ENCODE data around the gene CADPS.

The CADPS gene

GRCh38 chr3:62607287-62608029 is 267.8 kb downstream of the CADPS start:
- no peak overlapping the region for H3K27ac Mint-ChIP-seq
- H3K9me3 Mint-ChIP-seq (ENCODE audit: low read depth) = no peaks in the 10 kb centered on the region
- no peak overlapping the region for H3K4me3 Mint-ChIP-seq
- H3K27me3 Mint-ChIP-seq = peaks cover 3% of the 10 kb centered on the region
- no peaks in the 10 kb centered on the region for H3K36me3 Mint-ChIP-seq
- H3K4me1 Mint-ChIP-seq (ENCODE audit: low read depth) = no peaks in the 10 kb centered on the region

- H3K4me1 Mint-ChIP-seq (ENCODE audit: low read depth) = no peaks in the 10 kb centered on the region
- H3K9me3 Mint-ChIP-seq (ENCODE audit: low read depth) = no peaks in the 10 kb centered on the region
- H3K4me3 Mint-ChIP-seq = no peak overlapping the region
- no peaks in the 10 kb centered on the region for H3K36me3 Mint-ChIP-seq
- H3K27ac Mint-ChIP-seq = no peak overlapping the region
- peaks cover 3% of the 10 kb centered on the region for H3K27me3 Mint-ChIP-seq
Observed at GRCh38 chr3:62605413-62606068, 269.7 kb downstream of the CADPS start.

- Mint-ChIP-seq H3K4me1 (ENCODE audit: low read depth) (no peaks in the 10 kb centered on the region), H3K4me3 (no peak overlapping the region), H3K27ac (no peak overlapping the region), H3K9me3 (ENCODE audit: low read depth) (no peaks in the 10 kb centered on the region), H3K27me3 (peaks cover 3% of the 10 kb centered on the region), H3K36me3 (no peaks in the 10 kb centered on the region)
Observed at GRCh38 chr3:62604751-62605351, 270.4 kb downstream of the CADPS start.

GRCh38 chr3:62604298-62604697 is 270.9 kb downstream of the CADPS start:
- H3K27ac Mint-ChIP-seq = no peak overlapping the region
- no peaks in the 10 kb centered on the region for H3K36me3 Mint-ChIP-seq
- peaks cover 3% of the 10 kb centered on the region for H3K27me3 Mint-ChIP-seq
- H3K4me1 Mint-ChIP-seq (ENCODE audit: low read depth) = no peaks in the 10 kb centered on the region
- no peaks in the 10 kb centered on the region for H3K9me3 Mint-ChIP-seq (ENCODE audit: low read depth)
- H3K4me3 Mint-ChIP-seq = no peak overlapping the region

GRCh38 chr3:62602987-62603386 is 272.2 kb downstream of the CADPS start:
- no peaks in the 10 kb centered on the region for H3K4me1 Mint-ChIP-seq (ENCODE audit: low read depth)
- no peak overlapping the region for H3K4me3 Mint-ChIP-seq
- H3K36me3 Mint-ChIP-seq = no peaks in the 10 kb centered on the region
- H3K27ac Mint-ChIP-seq = no peak overlapping the region
- H3K9me3 Mint-ChIP-seq (ENCODE audit: low read depth) = no peaks in the 10 kb centered on the region
- H3K27me3 Mint-ChIP-seq = peaks cover 3% of the 10 kb centered on the region

DNA sequence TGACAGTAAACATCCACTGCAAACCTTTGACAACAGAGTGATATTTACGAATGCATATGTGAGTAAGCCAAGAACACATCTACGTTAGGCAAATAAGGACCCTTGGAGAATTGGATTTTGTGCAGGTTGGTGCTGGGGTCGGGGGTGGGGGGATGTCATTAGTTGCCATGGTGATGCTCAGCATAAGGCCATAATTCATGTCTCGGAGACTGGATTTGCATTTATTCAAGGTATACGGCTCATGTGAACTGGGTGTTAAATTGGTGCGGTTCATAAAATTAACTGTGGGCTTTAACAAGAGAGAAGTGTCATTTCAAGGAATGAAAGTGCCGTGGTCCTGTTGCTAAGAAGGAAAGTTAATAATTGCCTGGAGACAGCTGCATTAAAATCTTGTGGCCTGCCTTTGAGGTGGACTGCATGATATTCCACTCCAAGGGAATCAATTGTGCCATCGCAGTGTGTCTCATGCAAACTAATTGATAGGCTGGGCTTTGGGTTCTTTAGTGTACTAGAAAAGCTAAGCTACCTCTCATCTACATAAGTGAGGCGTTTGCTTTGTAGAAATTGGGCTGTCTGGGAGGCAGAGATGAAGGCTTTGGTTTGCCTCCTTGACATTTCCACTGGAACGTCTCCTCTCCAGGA is 273.0 kb downstream of the CADPS start:
- no peaks in the 10 kb centered on the region for H3K4me1 Mint-ChIP-seq (ENCODE audit: low read depth)
- H3K27ac Mint-ChIP-seq = no peak overlapping the region
- H3K9me3 Mint-ChIP-seq (ENCODE audit: low read depth) = no peaks in the 10 kb centered on the region
- no peak overlapping the region for H3K4me3 Mint-ChIP-seq
- peaks cover 3% of the 10 kb centered on the region for H3K27me3 Mint-ChIP-seq
- no peaks in the 10 kb centered on the region for H3K36me3 Mint-ChIP-seq

DNA sequence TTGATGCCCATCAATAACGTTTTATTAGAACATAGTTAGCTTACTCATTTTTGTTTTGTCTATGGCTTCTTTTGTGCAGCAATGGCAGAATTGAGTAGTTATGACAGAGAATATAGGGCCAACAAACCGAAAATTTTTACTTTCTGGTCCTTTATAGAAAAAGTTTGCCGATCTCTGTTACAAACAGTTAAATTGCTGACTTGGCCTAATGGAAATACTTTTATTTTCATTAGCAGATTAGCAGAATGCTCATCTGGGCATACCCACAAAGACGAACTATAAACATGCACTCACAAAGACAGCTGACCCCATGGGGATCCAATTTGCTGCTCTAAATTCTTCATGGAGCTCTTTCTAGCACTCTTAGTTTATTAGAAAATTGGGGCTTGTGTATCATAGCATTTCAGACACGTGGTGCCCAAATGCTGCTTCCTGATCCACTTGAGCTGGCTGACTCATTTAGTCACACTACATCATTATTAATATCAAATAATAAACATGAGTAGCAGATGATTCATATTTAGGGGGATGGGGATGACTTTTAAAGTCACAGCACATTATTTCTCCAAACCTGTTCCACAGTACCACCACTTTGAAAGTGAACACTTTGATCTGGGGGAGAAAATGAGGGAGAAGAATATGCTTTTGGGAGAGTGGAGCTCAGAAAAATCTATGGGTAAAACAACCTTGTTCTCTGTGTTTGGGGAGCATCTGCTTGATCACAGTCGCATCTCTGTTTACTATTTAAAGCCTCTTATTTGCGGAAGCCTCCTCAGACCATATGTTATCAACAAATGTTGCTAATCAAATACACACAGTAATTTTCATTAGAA is 273.8 kb downstream of the CADPS start:
- H3K4me1 Mint-ChIP-seq (ENCODE audit: low read depth) = no peaks in the 10 kb centered on the region
- peaks cover 3% of the 10 kb centered on the region for H3K27me3 Mint-ChIP-seq
- H3K9me3 Mint-ChIP-seq (ENCODE audit: low read depth) = no peaks in the 10 kb centered on the region
- H3K4me3 Mint-ChIP-seq = no peak overlapping the region
- H3K36me3 Mint-ChIP-seq = no peaks in the 10 kb centered on the region
- H3K27ac Mint-ChIP-seq = no peak overlapping the region

- no peaks in the 10 kb centered on the region for H3K4me1 Mint-ChIP-seq (ENCODE audit: low read depth)
- H3K36me3 Mint-ChIP-seq = no peaks in the 10 kb centered on the region
- H3K4me3 Mint-ChIP-seq = no peak overlapping the region
- H3K27ac Mint-ChIP-seq = no peak overlapping the region
- H3K9me3 Mint-ChIP-seq (ENCODE audit: low read depth) = no peaks in the 10 kb centered on the region
- H3K27me3 Mint-ChIP-seq = no peaks in the 10 kb centered on the region
Observed at GRCh38 chr3:62600033-62600432, 275.2 kb downstream of the CADPS start.

DNA sequence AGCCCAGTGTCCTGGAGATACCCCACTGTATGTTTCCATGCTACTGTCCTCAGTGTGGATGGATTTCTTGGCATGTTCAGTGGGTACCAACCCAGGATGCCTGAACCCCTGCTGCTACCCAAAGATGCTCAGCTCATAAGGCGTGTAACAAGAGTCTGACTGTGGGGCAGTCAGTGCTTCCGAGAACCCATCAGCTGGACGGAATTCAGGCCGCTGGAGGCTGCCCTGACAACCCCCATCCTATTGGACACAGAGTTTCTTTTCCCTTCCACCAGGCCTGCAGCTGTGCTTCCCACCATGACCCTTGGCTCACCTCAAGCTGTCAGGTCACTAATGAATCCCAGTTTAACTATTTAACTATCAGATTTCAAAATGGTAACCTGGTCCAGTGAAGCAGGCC is 277.7 kb downstream of the CADPS start:
- Mint-ChIP-seq H3K9me3 (ENCODE audit: low read depth) (no peaks in the 10 kb centered on the region), H3K36me3 (no peaks in the 10 kb centered on the region), H3K27me3 (no peaks in the 10 kb centered on the region), H3K4me1 (ENCODE audit: low read depth) (no peaks in the 10 kb centered on the region), H3K4me3 (no peak overlapping the region), H3K27ac (no peak overlapping the region)

DNA sequence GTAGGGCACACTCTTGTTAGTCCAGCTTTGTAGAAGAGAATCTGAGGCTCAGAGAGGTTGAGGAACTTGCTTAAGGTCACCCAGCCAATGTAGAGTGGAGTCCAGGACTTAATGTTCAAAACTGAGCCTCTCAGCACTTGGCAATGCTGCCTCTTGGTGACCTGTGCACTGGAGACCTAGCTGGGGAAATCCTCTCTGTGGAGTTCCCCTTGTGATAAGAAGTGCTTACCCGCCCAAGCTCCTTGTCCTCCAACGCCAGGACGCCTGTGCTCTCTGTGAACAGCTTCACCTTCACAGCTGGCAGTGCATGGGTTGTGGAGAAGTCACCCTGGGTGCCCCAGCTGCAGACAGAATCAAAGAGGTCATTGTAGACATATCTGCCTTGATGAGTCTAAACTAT is 282.8 kb downstream of the CADPS start:
- Mint-ChIP-seq H3K4me3 (no peak overlapping the region), H3K4me1 (ENCODE audit: low read depth) (no peaks in the 10 kb centered on the region), H3K27me3 (peaks cover 4% of the 10 kb centered on the region), H3K9me3 (ENCODE audit: low read depth) (no peaks in the 10 kb centered on the region), H3K36me3 (no peaks in the 10 kb centered on the region), H3K27ac (no peak overlapping the region)

- H3K27ac Mint-ChIP-seq = no peak overlapping the region
- peaks cover 4% of the 10 kb centered on the region for H3K27me3 Mint-ChIP-seq
- no peak overlapping the region for H3K4me3 Mint-ChIP-seq
- H3K36me3 Mint-ChIP-seq = no peaks in the 10 kb centered on the region
- no peaks in the 10 kb centered on the region for H3K4me1 Mint-ChIP-seq (ENCODE audit: low read depth)
- no peaks in the 10 kb centered on the region for H3K9me3 Mint-ChIP-seq (ENCODE audit: low read depth)
Observed at GRCh38 chr3:62589078-62589477, 286.1 kb downstream of the CADPS start.

- H3K4me1 Mint-ChIP-seq (ENCODE audit: low read depth) = no peaks in the 10 kb centered on the region
- H3K36me3 Mint-ChIP-seq = no peaks in the 10 kb centered on the region
- H3K4me3 Mint-ChIP-seq = no peak overlapping the region
- peaks cover 4% of the 10 kb centered on the region for H3K27me3 Mint-ChIP-seq
- H3K27ac Mint-ChIP-seq = no peak overlapping the region
- no peaks in the 10 kb centered on the region for H3K9me3 Mint-ChIP-seq (ENCODE audit: low read depth)
Observed at GRCh38 chr3:62587579-62588031, 287.6 kb downstream of the CADPS start.

DNA sequence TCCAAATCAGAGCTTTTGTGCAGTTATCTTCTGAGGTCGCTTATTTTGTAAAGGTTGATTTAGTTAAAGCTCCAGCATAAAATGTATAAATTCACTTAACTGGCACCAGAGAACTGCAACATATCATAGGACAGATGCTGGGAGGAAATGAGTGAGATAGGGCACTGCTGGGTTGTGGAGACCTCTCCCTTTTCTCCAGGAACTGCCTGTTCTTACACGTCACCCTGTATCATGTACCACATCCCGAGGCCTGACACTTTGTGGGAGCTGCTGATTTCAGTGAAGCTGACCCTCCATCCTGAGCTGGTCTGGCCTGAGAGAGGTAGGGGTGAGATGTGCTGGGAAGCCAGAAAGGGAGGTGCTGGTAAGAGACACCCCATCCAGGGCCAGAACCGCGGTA is 288.0 kb downstream of the CADPS start:
- H3K4me1 Mint-ChIP-seq (ENCODE audit: low read depth) = no peaks in the 10 kb centered on the region
- H3K27me3 Mint-ChIP-seq = peaks cover 4% of the 10 kb centered on the region
- H3K9me3 Mint-ChIP-seq (ENCODE audit: low read depth) = no peaks in the 10 kb centered on the region
- no peak overlapping the region for H3K4me3 Mint-ChIP-seq
- H3K27ac Mint-ChIP-seq = no peak overlapping the region
- H3K36me3 Mint-ChIP-seq = no peaks in the 10 kb centered on the region

DNA sequence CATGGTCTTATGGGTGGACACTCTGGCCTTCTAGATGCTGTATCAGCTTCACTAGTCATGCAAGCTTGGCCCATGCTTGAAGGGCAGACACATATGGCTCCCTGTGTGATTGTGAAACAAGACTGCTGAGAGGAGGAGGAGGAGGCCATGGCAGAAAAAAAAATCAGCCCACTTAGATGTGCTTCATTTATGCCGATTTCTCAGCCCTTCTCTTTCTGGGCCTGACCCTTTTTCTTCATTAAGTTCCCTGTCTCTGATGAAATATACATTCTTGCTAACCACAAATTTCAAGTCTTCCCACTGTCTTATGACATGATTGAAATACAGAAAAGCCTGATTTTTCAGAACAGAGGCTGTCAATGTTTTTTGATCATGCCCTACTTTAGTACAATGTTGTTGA is 288.9 kb downstream of the CADPS start:
- H3K9me3 Mint-ChIP-seq (ENCODE audit: low read depth) = no peaks in the 10 kb centered on the region
- no peak overlapping the region for H3K27ac Mint-ChIP-seq
- peaks cover 3% of the 10 kb centered on the region for H3K27me3 Mint-ChIP-seq
- no peaks in the 10 kb centered on the region for H3K4me1 Mint-ChIP-seq (ENCODE audit: low read depth)
- H3K4me3 Mint-ChIP-seq = no peak overlapping the region
- no peaks in the 10 kb centered on the region for H3K36me3 Mint-ChIP-seq
